GM21390 (cell line): ENCODE results near the gene KRT82.
"Not testable (repeated sequence)": the region's sequence is repeated elsewhere in the genome, so short reads cannot be mapped to it uniquely, and the experiment has no call there.

Experiments
- ATAC-seq: cut with Tn5 transposase; IDR thresholded peaks from one replicate; pipeline ENCODE4 v1.9.1; 2021; ENCODE audit not compliant: unreplicated experiment

Gene KRT82

GRCh38 chr12:52413782-52414345 lies 7.7 kb upstream of the KRT82 start:
- no peak for ATAC-seq

- ATAC-seq, result no peak
Measured at GRCh38 chr12:52413202-52413601, 7.1 kb upstream of the KRT82 start.

GRCh38 chr12:52411815-52412214 lies 5.7 kb upstream of the KRT82 start:
- ATAC-seq, result no peak

- ATAC-seq, result not testable (repeated sequence)
Measured at GRCh38 chr12:52410589-52411248, 4.6 kb upstream of the KRT82 start.

- no peak for ATAC-seq
Measured at GRCh38 chr12:52407918-52408317, 1.8 kb upstream of the KRT82 start.

- no peak for ATAC-seq
Measured at GRCh38 chr12:52404951-52405350, 1.2 kb downstream of the KRT82 start.

GRCh38 chr12:52403561-52403960 lies 2.6 kb downstream of the KRT82 start:
- ATAC-seq, result no peak

GRCh38 chr12:52402873-52403540 lies 3.1 kb downstream of the KRT82 start:
- no peak for ATAC-seq

GRCh38 chr12:52402377-52402776 lies 3.8 kb downstream of the KRT82 start:
- no peak for ATAC-seq

- ATAC-seq, result no peak
Measured at GRCh38 chr12:52401926-52402325, 4.2 kb downstream of the KRT82 start.

GRCh38 chr12:52401526-52401925 lies 4.6 kb downstream of the KRT82 start:
- ATAC-seq, result no peak

GRCh38 chr12:52400906-52401305 lies 5.2 kb downstream of the KRT82 start:
- ATAC-seq, result no peak

GRCh38 chr12:52399756-52400155 lies 6.4 kb downstream of the KRT82 start:
- ATAC-seq, result no peak

- ATAC-seq, result no peak
Measured at GRCh38 chr12:52398176-52398575, 8.0 kb downstream of the KRT82 start.

- ATAC-seq, result no peak
Measured at GRCh38 chr12:52396656-52397055, 9.5 kb downstream of the KRT82 start.

- no peak for ATAC-seq
Measured at GRCh38 chr12:52395761-52396434, 10.2 kb downstream of the KRT82 start.

- no peak for ATAC-seq
Measured at GRCh38 chr12:52394836-52395405, 11.2 kb downstream of the KRT82 start.

- no peak for ATAC-seq
Measured at GRCh38 chr12:52392465-52393007, 13.6 kb downstream of the KRT82 start.

GRCh38 chr12:52391618-52392002 lies 14.5 kb downstream of the KRT82 start:
- no peak for ATAC-seq

- ATAC-seq, result no peak
Measured at GRCh38 chr12:52390739-52391617, 15.2 kb downstream of the KRT82 start.
